RWPE1 (cell line): ENCODE measurements around the gene PNMA1.

Experiments
- CTCF ChIA-PET: fragments of 350-600 bp; sonication (Branson Sonifier 250); formaldehyde crosslinking; extraction: SDS; loops from one replicate; lab custom pipeline; 2021; lab: Yijun Ruan, JAX
- POLR2A ChIA-PET: fragments of 400-600 bp; formaldehyde crosslinking; extraction: SDS; loops from one replicate; lab custom pipeline; 2020; ENCODE audit warnings: antibody characterized with exemption; ENCODE audit not compliant: low non-redundant PET; lab: Yijun Ruan, JAX
- DNase-seq: peaks from one replicate; pipeline ENCODE4 v3.0.0; 2012; ENCODE audit warnings: low spot score
- H3K27ac ChIP-seq: fragments of 450-650 bp; 2 replicates; pipeline ENCODE4 v1.5.1; 2017
- TF ChIP-seq, protein P1 (sequence below): fragments of 450-650 bp; conservative IDR thresholded peaks from 2 replicates; pipeline ENCODE4 v1.5.1; 2017; ENCODE audit warnings: low read depth, mild to moderate bottlenecking

Gene PNMA1

GRCh38 chr14:73739174-73739898, 25.2 kb upstream of the PNMA1 start:
- ChIA-PET CTCF (interaction anchor here (0.8 to 3.2 kb wide), 2 partner anchors 10 to 19 kb away, joined by 5 to 14 read pairs; no protein-coding TSS in a partner anchor), POLR2A (no interaction called here)
- TF ChIP-seq, protein P1, sequence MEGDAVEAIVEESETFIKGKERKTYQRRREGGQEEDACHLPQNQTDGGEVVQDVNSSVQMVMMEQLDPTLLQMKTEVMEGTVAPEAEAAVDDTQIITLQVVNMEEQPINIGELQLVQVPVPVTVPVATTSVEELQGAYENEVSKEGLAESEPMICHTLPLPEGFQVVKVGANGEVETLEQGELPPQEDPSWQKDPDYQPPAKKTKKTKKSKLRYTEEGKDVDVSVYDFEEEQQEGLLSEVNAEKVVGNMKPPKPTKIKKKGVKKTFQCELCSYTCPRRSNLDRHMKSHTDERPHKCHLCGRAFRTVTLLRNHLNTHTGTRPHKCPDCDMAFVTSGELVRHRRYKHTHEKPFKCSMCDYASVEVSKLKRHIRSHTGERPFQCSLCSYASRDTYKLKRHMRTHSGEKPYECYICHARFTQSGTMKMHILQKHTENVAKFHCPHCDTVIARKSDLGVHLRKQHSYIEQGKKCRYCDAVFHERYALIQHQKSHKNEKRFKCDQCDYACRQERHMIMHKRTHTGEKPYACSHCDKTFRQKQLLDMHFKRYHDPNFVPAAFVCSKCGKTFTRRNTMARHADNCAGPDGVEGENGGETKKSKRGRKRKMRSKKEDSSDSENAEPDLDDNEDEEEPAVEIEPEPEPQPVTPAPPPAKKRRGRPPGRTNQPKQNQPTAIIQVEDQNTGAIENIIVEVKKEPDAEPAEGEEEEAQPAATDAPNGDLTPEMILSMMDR, result no peak
- peak overlapping the region; percentile 99 for H3K27ac ChIP-seq
- DNase-seq, result no peak

- TF ChIP-seq, protein P1, result no peak
- ChIA-PET POLR2A (no interaction called here), CTCF (interaction anchor here (0.8 to 3.2 kb wide), 3 partner anchors 9 to 20 kb away, joined by 3 to 14 read pairs (median 5); no protein-coding TSS in a partner anchor)
- no peak for DNase-seq
- peak overlapping the region; percentile 99 for H3K27ac ChIP-seq
These were observed 24.5 kb upstream of the PNMA1 start for GRCh38 chr14:73738518-73739173.

DNA sequence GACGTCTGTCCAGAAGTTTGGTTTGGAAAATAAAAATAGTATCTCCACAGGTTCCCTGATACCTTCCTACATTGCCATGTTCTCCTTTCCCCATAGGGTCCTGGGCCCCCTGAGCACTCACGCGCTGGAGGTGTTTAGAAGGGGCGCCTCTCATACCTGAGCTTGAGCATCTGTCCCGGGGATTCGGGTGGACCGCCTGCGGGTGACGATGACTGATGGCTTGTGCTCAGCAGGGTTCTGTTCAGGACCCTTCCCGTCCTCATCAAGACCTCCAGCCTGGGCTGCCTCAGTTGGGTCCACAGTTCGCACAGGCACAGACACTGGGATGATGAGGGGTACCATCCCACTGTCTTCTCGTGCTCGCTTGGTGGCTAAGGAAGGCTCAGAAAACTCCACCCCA, 22.7 kb upstream of the PNMA1 start:
- POLR2A ChIA-PET, result no interaction called here
- DNase-seq, result no peak
- TF ChIP-seq, protein P1, result no peak
- peak overlapping the region; percentile 99 for H3K27ac ChIP-seq
- CTCF ChIA-PET, result no interaction called here

GRCh38 chr14:73732006-73732405, 17.8 kb upstream of the PNMA1 start:
- CTCF ChIA-PET, result interaction anchor here (0.5 to 0.7 kb wide), 3 partner anchors 21 to 56 kb away, joined by 3 read pairs; no protein-coding TSS in a partner anchor
- DNase-seq, result no peak
- POLR2A ChIA-PET, result no interaction called here
- TF ChIP-seq, protein P1, result no peak
- H3K27ac ChIP-seq, result peak overlapping the region; percentile 32

- CTCF ChIA-PET, result interaction anchor here (0.6 kb wide), 1 partner anchor 22 kb away, joined by 3 read pairs; no protein-coding TSS in a partner anchor
- H3K27ac ChIP-seq, result peak overlapping the region; percentile 56
- no peak for DNase-seq
- TF ChIP-seq, protein P1, result no peak
- POLR2A ChIA-PET, result interaction anchor here (0.5 kb wide), 1 partner anchor 105 kb away, joined by 4 read pairs; no protein-coding TSS in a partner anchor
These were observed 16.9 kb upstream of the PNMA1 start for GRCh38 chr14:73731111-73731510.

GRCh38 chr14:73729556-73730265, 15.5 kb upstream of the PNMA1 start:
- TF ChIP-seq, protein P1, result no peak
- peak overlapping the region; percentile 93 for H3K27ac ChIP-seq
- DNase-seq, result no peak
- ChIA-PET POLR2A (interaction anchor here (0.7 kb wide), 1 partner anchor 10 kb away, joined by 3 read pairs; no protein-coding TSS in a partner anchor), CTCF (interaction anchor here (0.8 to 3.4 kb wide), 9 partner anchors 10 to 160 kb away, joined by 3 to 29 read pairs (median 4); no protein-coding TSS in a partner anchor)
